ENCODE measurements around the gene MUCL3.

GRCh38 chr6:30893666-30894065 is 47.1 kb upstream of the MUCL3 start:
- no peak for TF ChIP-seq GABPB1 (CRISPR knock-in tag; IDR thresholded peaks at IDR 0.05)
- TF ChIP-seq ATF2 (CRISPR knock-in tag; IDR thresholded peaks at IDR 0.05; ENCODE audit: borderline replicate concordance, low read depth) = no peak
